NCI-H446 treated with DMSO at 0.1 percent for 48 hours (cell line): ENCODE measurements around the gene SETBP1.

Experiments used
- DNase-seq: peaks from one replicate; lab custom pipeline; 2025; lab: John Stamatoyannopoulos, UW

Gene SETBP1

DNA sequence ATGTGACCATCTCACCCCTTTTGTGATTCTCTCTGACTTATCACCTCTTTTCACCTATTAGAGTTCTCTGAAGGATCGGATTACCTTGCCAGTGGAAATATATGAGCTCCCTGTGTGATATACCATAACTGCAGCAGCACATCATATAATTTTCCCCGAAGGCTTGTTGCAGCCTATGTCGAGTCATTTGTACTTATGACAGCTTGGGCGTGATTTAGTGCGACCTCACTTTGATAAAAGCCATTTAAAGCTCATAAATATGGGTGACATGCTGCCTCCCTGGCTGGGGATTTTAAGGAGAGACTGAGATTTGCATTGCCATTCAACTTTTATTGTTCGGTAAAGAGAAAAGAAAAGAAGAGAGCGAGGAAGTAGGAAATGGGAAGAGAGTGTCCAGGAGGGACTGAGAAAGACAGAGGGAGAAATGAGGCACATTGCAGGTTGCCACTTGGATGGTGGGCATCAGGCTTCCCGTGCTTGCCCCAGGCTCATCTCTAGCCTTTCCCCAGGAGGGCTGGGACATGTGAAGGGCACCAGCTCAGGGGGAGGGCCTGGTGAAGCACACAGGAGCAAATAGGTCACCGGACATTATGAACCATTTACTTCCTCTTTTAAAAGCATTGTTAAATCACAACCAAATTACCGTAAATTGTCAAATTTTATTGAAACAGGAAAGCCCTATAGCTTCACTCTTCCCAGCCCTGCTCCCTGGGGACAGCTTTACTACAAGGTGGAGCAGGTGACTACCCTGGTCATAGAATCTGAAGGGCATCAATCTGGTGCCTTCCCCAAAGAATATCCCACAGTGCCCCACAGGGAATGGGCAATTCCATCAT, 161.3 kb downstream of the SETBP1 start:
- no peak for DNase-seq

DNA sequence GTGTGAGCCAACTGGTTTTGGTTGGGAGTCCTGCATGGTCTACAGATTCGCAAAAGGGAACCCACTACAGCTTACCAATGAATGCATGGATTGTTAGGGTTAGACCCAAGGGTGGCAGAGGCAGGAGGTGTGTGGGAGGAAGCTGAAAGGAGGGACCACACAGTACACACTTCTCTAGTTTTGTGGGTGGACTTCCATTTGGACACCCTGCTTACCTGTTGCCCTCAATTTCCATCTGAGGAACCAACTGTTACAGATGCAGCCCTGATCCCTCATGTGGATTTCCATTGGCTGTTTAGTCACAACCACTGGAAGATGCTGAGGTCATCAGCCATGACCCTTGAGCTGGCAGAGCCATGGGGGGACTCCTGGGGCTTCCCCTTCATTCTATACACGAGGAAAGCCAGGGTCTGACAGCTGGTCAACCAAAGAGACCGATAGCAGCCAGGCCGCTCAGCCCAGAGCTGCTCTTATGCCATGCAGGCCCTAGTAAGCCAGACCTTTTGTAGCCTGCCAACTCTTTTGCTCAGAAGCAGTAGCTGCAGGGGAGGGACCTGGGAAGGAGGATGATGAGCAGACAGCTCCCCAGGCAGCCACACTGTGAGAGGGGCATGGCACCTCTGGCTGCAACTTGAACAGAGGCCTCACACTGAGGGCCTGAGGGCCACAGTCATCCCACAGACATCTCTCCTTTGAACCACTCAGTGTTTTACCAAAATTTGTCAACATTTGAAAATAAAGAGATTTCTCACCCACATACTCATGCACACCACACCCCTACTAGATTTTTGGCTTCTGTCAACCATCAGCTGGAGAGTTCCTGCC, 162.1 kb downstream of the SETBP1 start:
- DNase-seq, result no peak

DNA sequence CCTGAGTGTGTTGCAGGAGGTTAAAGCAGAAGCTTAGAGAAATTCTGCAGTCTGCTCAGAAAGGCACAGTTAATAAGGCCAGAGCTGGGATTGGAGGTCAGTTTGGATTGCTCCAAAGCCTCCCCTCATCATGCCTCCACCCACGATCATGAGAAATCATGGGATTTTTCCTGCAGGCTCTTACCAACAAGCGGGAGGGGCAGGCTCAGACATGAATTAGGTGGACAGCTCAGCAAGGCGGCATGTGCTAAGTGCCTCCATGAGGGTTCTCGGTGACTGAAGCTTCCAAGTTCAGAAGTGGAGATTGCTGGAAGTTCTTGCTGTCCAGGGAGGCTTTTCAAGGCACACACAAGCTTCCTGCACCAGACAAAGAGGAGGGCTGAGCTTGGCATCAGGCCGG, 163.8 kb downstream of the SETBP1 start:
- DNase-seq, result no peak

GRCh38 chr18:44846450-44846849, 165.8 kb downstream of the SETBP1 start:
- no peak for DNase-seq

- DNase-seq, result peak; percentile 62
Measured at GRCh38 chr18:44848644-44849335, 168.1 kb downstream of the SETBP1 start.

DNA sequence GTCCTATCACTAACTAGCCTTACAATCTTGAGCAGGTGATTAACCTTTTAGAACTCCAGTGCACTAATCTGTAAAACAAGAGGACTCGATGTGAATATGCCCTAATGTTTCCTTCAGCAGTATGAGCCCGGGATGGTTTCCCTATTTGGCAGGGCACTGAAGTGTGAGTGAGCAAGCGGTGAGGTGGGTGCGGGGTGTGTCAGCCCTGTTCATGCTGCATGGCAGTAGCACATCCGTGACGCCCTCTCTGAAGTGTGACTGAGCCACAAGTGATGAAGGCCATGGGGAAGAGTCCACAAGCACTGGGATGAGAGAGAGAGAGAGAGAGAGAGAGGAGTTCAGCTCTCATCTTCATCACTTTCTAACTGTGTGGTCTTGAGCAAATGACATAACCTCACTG, 168.7 kb downstream of the SETBP1 start:
- no peak for DNase-seq

GRCh38 chr18:44850001-44850400, 169.3 kb downstream of the SETBP1 start:
- no peak for DNase-seq

DNA sequence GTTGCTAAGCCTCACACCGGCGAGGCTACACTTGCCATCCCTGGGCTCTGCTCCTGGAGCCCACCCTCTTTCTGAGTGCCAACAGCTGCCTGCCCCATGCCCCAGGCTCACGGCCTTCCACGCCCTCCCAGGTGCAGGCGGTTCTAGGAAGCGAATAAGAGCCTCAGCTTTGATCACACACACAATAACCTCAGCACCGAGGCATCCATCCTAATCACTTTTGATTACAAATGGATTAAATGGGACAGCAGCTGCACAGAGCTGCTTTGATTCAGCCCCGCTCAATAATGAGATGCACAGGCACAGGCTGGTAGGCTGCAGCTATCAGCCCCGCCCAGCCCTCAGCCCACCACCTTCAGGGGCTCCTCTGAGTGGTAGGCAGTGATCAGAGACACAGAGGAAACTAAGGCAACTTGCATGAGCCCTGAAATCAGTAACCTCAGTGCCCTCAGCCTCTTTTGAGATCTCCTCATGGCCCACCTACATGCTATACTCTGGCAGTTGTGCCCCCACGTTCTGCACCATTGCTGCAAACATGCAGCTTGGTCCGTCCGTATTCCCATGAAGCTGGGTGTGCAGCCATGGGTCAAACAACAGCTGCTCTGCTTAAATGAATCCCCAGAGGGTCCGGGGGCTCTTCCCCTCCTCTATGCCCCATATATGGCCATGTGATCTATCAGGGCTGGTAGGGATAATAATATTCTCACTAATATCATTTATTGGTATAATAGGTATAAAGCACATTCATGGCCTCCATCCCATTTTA, 171.4 kb downstream of the SETBP1 start:
- no peak for DNase-seq

GRCh38 chr18:44852818-44853217, 172.1 kb downstream of the SETBP1 start:
- DNase-seq, result peak; percentile 26

DNA sequence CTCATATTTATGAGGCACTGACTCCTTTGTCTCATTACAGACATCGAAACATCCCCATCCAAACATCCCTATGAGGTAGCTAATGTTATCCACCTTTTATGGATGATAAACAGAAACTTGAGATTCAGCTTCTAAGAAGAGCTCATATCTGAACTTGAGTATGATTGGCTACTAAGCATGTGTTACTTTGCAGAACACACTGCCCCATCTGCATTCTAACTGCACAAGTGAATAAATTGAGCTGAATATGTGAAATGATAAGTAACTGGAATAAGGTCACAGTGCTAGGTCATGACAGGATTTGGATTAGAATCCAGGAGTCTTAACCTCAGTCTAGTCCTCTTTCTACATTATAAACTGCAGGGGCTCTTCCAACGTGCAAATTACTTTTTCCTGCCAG, 172.7 kb downstream of the SETBP1 start:
- DNase-seq, result no peak

- peak; percentile 91 for DNase-seq
Measured at GRCh38 chr18:44855681-44856080, 175.0 kb downstream of the SETBP1 start.

- peak; percentile 91 for DNase-seq
Measured at GRCh38 chr18:44856157-44856556, 175.5 kb downstream of the SETBP1 start.

DNA sequence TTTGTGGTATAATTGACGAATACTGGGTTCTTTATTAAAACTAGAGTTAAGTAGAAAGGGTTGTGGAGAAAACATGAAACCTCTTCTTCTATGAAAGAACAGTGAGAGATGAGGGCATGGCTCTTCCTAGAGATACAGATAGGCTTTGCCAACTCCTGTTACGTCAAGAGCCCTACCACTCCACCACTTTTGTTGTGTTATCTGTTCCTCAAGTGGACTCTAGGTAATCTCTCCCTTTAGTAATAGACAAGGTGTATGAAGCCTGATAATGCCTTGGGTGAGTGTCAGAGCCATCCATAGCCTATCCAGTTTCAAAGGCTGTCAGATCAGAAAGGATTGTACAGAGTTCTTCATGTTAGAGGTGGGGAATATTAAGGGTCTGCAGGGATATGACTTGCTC, 176.4 kb downstream of the SETBP1 start:
- no peak for DNase-seq

DNA sequence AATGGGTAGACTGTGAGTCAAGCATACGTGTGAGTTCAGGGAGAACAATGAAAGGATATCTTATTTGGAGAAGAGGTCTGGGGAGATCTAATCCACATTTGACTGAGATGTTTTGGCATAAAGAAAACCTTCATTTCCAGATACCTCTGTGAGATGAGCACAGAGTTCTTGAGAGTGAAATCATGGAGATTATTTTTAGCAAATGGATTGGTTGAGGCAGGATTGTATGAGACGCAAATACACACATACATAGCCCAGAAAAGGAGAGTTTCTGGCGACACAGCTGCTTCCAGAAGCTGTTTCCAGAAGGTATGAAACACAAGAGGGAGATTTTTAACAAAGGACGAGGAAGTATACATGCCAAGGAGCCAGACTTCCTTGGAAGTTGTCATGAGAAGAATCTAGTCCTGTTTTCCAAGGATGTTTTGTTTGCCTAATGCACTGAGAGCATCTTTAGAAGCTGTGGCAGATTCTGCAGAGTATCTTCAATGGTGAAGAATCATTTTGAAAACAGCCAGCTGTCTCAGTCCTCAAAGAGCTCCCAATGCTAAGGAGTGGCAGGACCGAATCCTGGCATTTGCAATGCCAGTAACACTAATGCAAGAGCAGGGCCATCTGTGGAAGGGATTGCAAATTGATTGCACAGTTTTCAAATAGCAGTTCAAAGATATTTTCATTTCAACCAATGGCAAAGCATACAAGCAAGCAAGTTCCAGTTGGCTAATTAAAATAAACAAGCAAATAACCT, 177.2 kb downstream of the SETBP1 start:
- peak; percentile 46 for DNase-seq

- no peak for DNase-seq
Measured at GRCh38 chr18:44859263-44859662, 178.6 kb downstream of the SETBP1 start.

- DNase-seq, result peak; percentile 65
Measured at GRCh38 chr18:44859751-44860439, 179.2 kb downstream of the SETBP1 start.

GRCh38 chr18:44862112-44862511, 181.4 kb downstream of the SETBP1 start:
- no peak for DNase-seq

GRCh38 chr18:44866103-44866502, 185.4 kb downstream of the SETBP1 start:
- DNase-seq, result no peak

DNA sequence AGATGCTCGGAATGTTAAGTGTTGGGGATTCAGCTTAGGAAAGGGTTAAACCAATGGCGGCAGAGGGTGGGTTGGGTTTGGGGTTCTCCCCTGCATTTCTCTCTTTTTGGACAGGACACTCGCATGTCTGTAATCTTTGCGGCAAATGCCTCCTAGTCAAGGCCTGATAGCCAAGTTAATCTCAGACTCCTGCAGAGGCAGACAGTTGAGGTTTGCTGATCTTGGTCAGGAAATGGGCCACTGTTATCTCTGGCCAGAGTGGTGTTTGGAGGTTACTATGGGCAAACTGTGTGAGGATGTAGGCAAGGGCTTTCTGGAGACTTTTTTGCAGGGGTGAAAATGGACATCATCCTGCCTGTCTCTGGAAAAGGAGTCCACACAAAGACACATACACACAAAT, 188.8 kb downstream of the SETBP1 start:
- no peak for DNase-seq
